Nephron progenitor cell (in vitro differentiated cells): Measurements from ENCODE around the gene GTF2IRD2.
"Not testable (repeated sequence)": the region's sequence is repeated elsewhere in the genome, so short reads cannot be mapped to it uniquely, and the experiment has no call there.

Source experiments
- DNase-seq: peaks from one replicate; pipeline ENCODE4 v3.0.0; 2021
- H3K27ac Mint-ChIP-seq: 2 replicates; pipeline ENCODE4 v1.8.0; 2021; ENCODE audit warnings: mild to moderate bottlenecking, moderate library complexity, mixed read lengths
- H3K27me3 Mint-ChIP-seq: 2 replicates; pipeline ENCODE4 v1.8.0; 2021; ENCODE audit warnings: mild to moderate bottlenecking, low read depth, mixed read lengths; ENCODE audit not compliant: poor library complexity
- H3K36me3 Mint-ChIP-seq: 2 replicates; pipeline ENCODE4 v1.8.0; 2021; ENCODE audit warnings: low read depth, mixed read lengths
- H3K4me1 Mint-ChIP-seq: 2 replicates; pipeline ENCODE4 v1.8.0; 2021; ENCODE audit warnings: mixed read lengths
- H3K4me3 Mint-ChIP-seq: 2 replicates; pipeline ENCODE4 v1.8.0; 2021; ENCODE audit warnings: mild to moderate bottlenecking, moderate library complexity, mixed read lengths
- H3K9me3 Mint-ChIP-seq: 2 replicates; pipeline ENCODE4 v1.8.0; 2021; ENCODE audit warnings: mild to moderate bottlenecking, moderate library complexity, mixed read lengths

The GTF2IRD2 gene

GRCh38 chr7:74766991-74767390, 84.4 kb downstream of the GTF2IRD2 start:
- not testable (repeated sequence) for H3K36me3 Mint-ChIP-seq, H3K9me3 Mint-ChIP-seq, H3K27me3 Mint-ChIP-seq, H3K27ac Mint-ChIP-seq, H3K4me1 Mint-ChIP-seq, DNase-seq, H3K4me3 Mint-ChIP-seq

DNA sequence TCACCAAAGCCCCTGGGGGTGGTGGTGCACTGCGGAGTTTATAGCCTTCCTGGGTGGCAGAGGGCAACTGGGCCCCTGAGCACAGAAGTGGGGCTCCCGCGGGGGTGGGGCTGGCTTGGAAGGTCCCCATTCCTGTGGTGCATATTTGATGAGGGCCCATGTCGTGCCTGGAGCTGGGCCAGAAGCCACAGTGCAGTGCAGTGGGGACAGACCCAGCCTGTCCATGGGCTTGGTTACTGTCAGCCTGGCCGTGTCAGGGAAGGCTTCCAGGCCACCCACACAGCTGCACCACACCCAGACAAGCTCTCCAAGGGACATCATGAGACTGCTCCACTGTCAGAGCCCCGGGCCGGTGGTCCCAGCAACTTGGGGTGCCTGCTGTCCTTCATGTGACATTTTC, 84.9 kb downstream of the GTF2IRD2 start:
- not testable (repeated sequence) for H3K9me3 Mint-ChIP-seq, H3K4me1 Mint-ChIP-seq, DNase-seq, H3K27me3 Mint-ChIP-seq, H3K36me3 Mint-ChIP-seq, H3K27ac Mint-ChIP-seq, H3K4me3 Mint-ChIP-seq

GRCh38 chr7:74765205-74765918, 86.0 kb downstream of the GTF2IRD2 start:
- not testable (repeated sequence) for H3K9me3 Mint-ChIP-seq, H3K27me3 Mint-ChIP-seq, H3K4me3 Mint-ChIP-seq, H3K4me1 Mint-ChIP-seq, H3K36me3 Mint-ChIP-seq, H3K27ac Mint-ChIP-seq, DNase-seq

DNA sequence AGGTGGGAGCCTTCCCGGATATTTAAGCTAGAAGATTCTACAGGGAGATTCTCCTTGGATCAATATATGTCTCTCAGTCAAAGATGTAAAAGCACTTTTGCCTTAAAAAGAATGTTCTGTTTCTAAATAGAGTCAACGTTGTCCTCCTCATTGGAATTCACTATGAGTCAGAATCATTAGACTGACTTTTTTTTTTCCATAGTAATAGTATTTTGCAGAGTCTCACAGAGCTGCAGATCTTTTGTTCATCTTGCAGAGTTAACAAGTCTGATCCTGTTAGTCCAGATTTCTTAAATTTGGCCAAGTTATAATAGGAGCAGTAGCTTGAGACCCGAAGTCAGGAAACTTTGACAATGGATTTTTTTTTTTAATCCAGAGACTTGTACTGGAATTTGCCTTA, 92.4 kb downstream of the GTF2IRD2 start:
- not testable (repeated sequence) for H3K9me3 Mint-ChIP-seq, H3K27ac Mint-ChIP-seq, H3K27me3 Mint-ChIP-seq, H3K4me1 Mint-ChIP-seq, H3K36me3 Mint-ChIP-seq, DNase-seq, H3K4me3 Mint-ChIP-seq

GRCh38 chr7:74758268-74758667, 93.1 kb downstream of the GTF2IRD2 start:
- not testable (repeated sequence) for H3K4me3 Mint-ChIP-seq, H3K27ac Mint-ChIP-seq, H3K36me3 Mint-ChIP-seq, H3K27me3 Mint-ChIP-seq, H3K4me1 Mint-ChIP-seq, DNase-seq, H3K9me3 Mint-ChIP-seq

DNA sequence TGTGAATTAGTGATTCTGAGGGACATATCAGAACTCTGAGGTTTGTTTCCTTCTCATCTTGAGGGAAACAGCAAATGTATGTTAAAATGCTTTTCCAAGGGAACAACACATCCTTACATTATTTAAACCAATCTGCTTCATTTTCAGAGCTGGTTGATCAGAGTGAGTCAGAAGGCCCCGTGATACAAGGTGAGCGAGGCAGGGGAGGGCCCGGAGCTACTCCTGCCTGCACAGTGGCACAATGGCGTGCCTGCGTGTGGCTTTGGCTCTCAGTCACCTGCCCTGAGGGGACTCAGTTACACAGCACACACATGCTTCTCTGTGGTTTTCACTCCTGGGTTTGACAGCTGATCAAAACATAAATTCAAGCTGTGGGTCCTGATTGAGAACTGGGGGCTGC, 94.7 kb downstream of the GTF2IRD2 start:
- H3K36me3 Mint-ChIP-seq, H3K4me1 Mint-ChIP-seq, H3K27me3 Mint-ChIP-seq, H3K4me3 Mint-ChIP-seq, H3K9me3 Mint-ChIP-seq, DNase-seq, H3K27ac Mint-ChIP-seq: not testable (repeated sequence)

DNA sequence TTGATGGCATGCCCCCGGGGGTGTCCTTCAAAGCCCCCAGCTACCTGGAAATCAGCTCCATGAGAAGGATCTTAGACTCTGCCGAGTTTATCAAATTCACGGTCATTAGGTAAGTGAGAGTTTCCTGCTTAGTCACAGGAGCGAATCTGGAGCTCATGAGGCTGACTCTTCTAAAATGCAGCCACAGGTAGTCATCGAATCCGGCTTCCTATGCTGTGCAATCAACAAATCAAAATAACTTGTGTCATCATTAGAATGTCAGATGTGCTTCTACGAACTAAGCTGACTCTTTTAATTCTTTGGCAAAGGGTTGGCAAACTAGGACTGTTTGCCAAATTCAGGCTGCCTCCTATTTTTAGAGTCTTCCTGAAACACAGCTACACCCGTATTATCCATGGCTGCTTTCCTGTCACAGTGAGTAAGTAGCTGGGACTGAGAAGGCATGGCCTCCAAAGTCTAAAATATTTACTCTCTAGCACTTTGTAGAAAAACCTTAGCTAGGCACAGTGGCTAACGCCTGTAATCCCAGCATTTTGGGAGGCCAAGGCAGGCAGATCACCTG, 97.4 kb downstream of the GTF2IRD2 start:
- not testable (repeated sequence) for H3K4me1 Mint-ChIP-seq, DNase-seq, H3K36me3 Mint-ChIP-seq, H3K4me3 Mint-ChIP-seq, H3K27ac Mint-ChIP-seq, H3K27me3 Mint-ChIP-seq, H3K9me3 Mint-ChIP-seq
